ENCODE data around the gene PRKACA.

PRKACA gene

DNA sequence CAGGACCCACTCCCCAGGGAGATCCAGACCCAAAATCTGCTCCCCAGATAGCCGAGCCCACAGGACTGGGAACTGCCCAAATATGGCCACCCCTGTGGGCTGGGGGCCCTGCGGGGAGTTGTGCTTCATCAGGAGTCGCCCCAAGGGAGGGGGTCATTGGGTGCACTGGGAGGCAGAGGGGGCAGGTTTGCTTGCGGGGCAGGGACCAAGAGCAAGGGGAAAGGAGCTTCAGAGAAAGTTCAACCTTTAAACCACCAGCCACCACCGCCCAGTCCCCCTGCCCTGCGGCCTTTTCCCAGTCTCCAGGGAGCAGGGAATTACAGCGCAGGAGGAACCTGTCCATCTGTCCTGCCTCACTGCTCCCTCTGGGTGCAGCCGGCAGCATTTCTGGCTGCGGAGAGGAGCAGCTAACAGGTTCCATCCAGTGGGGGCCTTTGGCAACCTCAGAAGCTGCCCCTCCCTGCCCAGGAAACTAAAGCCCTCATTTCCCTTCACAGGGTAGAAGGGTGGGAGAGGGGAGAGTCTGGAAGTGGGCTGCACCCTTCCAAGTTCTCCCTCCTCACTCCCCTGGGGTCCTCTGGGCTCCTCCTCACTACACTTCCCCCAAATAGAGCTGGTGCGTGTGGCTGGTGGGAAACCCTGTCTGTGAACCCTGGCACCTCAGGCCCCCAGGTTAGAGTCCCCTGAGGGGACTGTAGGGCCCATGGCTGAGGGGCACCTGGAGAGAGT is 32.6 kb upstream of the PRKACA start:
- H3K9ac ChIP-seq (ENCODE audit: low read length), result no peak overlapping the region
- H3K27me3 ChIP-seq (ENCODE audit: low read depth, low read length), result 0 out of 2 replicates have a peak, but pooled peaks cover 3% of the 10 kb centered on the region
- no peaks in the 10 kb centered on the region for H3K36me3 ChIP-seq (replicated peaks; ENCODE audit: low read depth, low read length)
- no peak overlapping the region for H3K4me2 ChIP-seq (ENCODE audit: low read length)
- no peak overlapping the region for H2AFZ ChIP-seq (ENCODE audit: low read depth, low read length)
- no peaks in the 10 kb centered on the region for H4K20me1 ChIP-seq (ENCODE audit: insufficient read depth, low read length)
- no peak for TF ChIP-seq CTCF (IDR thresholded peaks at IDR 0.05; ENCODE audit: low read depth, low read length)
- no peak for TF ChIP-seq EZH2phosphoT487 (IDR thresholded peaks at IDR 0.05; ENCODE audit: low read depth)
- no peaks in the 10 kb centered on the region for H3K4me1 ChIP-seq (ENCODE audit: low read length)
- no peak overlapping the region for H3K27ac ChIP-seq (ENCODE audit: low read length)
- H3K9me3 ChIP-seq (ENCODE audit: insufficient read depth, low read length), result no peaks in the 10 kb centered on the region
- H3K79me2 ChIP-seq (ENCODE audit: low read length), result no peaks in the 10 kb centered on the region
- H3K4me3 ChIP-seq (ENCODE audit: low read length), result no peak overlapping the region

GRCh38 chr19:14149509-14149994 is 32.0 kb upstream of the PRKACA start:
- Histone ChIP-seq H3K4me3 (ENCODE audit: low read length) (no peak overlapping the region), H3K9ac (ENCODE audit: low read length) (no peak overlapping the region), H3K4me2 (ENCODE audit: low read length) (no peak overlapping the region), H3K79me2 (ENCODE audit: low read length) (no peaks in the 10 kb centered on the region), H2AFZ (ENCODE audit: low read depth, low read length) (no peak overlapping the region), H3K27me3 (ENCODE audit: low read depth, low read length) (0 out of 2 replicates have a peak, but pooled peaks cover 3% of the 10 kb centered on the region), H3K4me1 (ENCODE audit: low read length) (no peaks in the 10 kb centered on the region), H3K27ac (ENCODE audit: low read length) (no peak overlapping the region), H3K36me3 (replicated peaks; ENCODE audit: low read depth, low read length) (no peaks in the 10 kb centered on the region), H3K9me3 (ENCODE audit: insufficient read depth, low read length) (no peaks in the 10 kb centered on the region), H4K20me1 (ENCODE audit: insufficient read depth, low read length) (no peaks in the 10 kb centered on the region)
- TF ChIP-seq CTCF (IDR thresholded peaks at IDR 0.05; ENCODE audit: low read depth, low read length) (no peak), EZH2phosphoT487 (IDR thresholded peaks at IDR 0.05; ENCODE audit: low read depth) (no peak)

GRCh38 chr19:14148751-14149410 is 31.3 kb upstream of the PRKACA start:
- Histone ChIP-seq H3K4me3 (ENCODE audit: low read length) (no peak overlapping the region), H2AFZ (ENCODE audit: low read depth, low read length) (no peak overlapping the region), H3K9me3 (ENCODE audit: insufficient read depth, low read length) (no peaks in the 10 kb centered on the region), H4K20me1 (ENCODE audit: insufficient read depth, low read length) (no peaks in the 10 kb centered on the region), H3K79me2 (ENCODE audit: low read length) (no peaks in the 10 kb centered on the region), H3K4me1 (ENCODE audit: low read length) (no peaks in the 10 kb centered on the region), H3K27ac (ENCODE audit: low read length) (no peak overlapping the region), H3K36me3 (replicated peaks; ENCODE audit: low read depth, low read length) (no peaks in the 10 kb centered on the region), H3K9ac (ENCODE audit: low read length) (no peak overlapping the region), H3K27me3 (ENCODE audit: low read depth, low read length) (0 out of 2 replicates have a peak, but pooled peaks cover 3% of the 10 kb centered on the region), H3K4me2 (ENCODE audit: low read length) (no peak overlapping the region)
- TF ChIP-seq EZH2phosphoT487 (IDR thresholded peaks at IDR 0.05; ENCODE audit: low read depth), result no peak
- no peak for TF ChIP-seq CTCF (IDR thresholded peaks at IDR 0.05; ENCODE audit: low read depth, low read length)
